Stimulated activated CD4-positive, alpha-beta T cell treated with anti-CD3 and anti-CD28 coated beads, Interleukin-15, amount 100 ng/mL, for 24 hours (primary cell): ENCODE results near the gene FBXL4.

Source experiments
- DNase-seq: peaks from one replicate; pipeline ENCODE4 v3.0.0-alpha.2; 2020

Gene FBXL4

DNA sequence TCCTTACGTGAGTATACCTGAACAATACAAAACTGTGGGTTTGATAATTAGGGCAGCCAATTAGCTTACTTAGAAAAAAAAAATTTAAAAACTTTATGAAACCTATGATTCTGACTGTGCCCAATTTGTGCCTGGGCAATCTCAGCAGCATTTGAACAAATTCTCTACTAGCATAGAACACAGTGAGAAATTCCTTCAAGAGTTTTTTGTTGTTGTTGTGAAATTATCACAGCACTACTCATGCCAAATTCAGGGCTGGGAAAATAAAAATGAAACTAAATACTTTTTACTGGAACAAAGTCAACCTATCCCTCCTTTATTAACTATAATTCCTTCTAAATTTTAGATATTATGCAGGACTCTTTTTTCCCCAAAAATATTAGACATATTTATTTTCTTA is 70.5 kb downstream of the FBXL4 start:
- DNase-seq, result no peak

DNA sequence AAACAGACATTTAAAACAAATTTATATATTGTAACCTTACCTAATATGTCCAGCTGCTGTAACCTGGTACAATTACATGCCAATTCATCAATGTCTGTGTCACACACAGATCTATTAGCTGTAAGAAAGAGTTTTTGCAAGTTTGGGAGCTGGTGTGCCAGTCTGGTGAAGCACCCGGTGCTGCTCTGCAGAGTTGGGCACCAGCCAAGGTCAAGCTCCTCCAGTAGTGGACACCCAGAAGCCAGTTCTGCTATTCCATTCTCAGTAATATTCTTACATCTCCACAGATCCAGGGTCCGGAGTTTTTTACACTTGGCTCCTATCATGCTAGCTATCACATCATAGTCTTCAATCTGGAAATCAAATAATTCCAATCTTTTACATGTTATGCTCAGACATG is 72.4 kb downstream of the FBXL4 start:
- no peak for DNase-seq

DNA sequence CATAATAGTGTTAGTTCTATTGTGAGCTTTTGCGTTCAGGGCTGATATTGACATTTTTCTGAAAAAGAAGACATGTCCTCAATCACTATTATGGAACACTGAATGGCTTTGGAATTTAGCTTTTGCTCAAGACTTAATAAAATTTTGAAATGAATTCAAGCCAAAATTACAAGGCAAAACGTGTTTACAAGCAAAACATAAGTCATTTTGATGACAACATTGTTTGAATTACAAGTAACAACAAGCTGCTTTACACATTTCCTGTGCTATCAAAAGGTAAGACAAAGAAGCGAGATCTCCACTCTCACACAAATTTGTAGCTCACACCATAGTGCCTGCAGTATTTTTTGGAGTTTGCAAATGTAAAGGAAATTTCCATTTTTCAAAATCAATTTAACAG is 75.9 kb downstream of the FBXL4 start:
- no peak for DNase-seq

DNA sequence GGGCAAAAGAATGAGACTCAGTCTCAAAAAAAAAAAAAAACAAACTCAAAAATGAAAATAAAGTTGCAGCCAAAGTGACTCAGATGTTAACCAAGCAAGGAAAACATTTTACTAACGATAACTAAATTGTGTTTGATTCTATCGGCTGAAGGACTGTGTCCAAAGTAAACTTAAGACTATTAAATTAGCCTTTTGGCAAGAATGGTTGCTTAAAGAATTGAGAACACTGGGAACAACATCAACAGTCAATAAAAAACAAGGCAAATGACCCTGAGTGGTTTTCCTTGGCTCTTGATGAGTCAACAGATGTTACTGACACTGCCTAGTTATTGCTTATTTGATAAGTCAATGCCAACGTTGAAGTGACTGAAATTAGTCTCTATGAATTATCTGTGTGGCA is 76.7 kb downstream of the FBXL4 start:
- no peak for DNase-seq

DNA sequence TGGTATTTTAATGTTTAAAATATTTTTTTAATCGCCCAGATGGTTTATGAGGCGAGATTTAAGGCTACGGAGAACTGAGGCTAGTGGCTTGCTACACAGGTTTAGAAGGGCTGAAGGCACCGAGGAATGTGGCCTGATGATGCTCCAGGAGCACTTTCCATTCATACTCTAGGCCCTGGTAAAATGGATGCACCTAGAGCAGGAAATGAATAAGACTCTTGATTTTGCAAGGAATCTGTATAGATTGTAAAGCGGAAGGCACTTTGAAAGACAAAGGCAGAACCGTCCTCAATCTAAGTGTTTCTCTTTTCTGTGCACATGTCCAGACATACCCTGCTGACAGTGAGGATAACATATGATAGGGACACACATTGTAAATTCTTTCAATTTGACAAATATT is 83.2 kb downstream of the FBXL4 start:
- DNase-seq, result no peak

DNA sequence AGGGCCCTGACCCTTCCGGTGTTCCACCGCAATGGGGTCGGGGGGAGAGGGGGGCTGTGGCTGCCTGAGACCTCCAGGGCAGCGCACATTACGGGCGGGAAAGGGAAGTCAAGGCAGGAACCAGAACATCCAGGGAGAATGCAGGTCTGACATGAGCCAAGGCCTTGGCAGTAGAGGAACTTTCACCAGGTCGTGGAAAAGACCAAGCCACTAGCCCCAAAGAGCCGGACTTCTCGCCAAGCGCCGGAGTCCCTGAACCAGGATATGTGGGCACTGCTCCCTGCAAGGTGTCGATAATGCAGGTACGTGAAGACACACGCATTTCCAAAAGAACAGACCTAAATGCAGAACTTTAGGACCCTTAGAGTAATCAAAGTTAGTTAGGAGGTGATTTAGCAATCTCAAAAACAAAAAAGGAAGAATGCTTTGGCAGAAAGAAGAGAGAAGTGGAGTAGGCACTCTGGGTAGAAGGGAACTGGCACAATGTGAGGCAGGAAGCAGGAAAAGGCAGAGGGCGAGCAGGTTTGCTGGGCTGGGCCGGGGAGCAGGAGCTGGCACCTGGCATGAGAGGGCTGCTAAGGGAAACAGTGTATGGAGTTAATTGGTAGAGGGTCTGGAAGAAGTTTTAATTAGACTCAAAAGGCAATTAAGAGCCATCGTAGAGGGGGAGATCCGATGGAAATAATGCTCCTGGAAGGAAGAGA is 99.1 kb downstream of the FBXL4 start:
- no peak for DNase-seq

DNA sequence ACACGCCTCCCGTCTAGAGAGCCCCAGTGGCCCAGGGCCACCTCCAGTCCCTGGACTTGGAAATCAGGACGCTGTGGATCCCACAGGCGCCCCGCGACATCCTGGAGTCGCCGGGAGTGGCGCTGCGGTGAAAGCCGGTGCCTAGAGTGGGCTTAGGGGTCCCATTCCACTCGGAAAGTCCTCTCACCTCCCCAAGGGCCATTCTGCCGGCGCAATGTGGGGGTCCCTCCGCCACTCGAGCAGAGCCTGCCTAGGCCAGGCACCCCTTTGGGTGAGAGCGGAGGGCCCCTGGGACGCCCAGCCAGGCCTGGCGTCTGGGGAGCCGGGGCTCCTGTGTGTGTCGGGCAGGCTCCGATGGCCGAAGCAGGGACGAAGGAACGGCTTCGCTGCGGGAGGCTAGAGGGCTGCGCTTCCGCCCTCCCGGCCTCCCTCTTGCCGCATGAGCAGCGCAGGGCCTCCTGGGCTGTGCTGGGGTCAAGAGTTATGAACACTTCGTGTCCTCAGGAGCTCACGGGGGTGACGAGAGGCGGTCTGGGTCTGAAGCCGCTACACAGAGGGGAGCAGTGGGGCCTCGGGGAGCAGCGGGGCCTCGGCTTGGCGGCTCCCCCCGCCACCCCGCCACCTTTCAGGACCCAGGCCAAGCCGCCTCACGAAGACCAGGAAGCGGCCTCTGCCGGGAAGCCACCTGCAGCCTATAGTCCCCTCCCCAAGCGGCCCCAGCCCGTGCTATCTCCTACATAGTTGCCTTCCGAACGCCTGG is 99.8 kb downstream of the FBXL4 start:
- DNase-seq, result peak; percentile 6

DNA sequence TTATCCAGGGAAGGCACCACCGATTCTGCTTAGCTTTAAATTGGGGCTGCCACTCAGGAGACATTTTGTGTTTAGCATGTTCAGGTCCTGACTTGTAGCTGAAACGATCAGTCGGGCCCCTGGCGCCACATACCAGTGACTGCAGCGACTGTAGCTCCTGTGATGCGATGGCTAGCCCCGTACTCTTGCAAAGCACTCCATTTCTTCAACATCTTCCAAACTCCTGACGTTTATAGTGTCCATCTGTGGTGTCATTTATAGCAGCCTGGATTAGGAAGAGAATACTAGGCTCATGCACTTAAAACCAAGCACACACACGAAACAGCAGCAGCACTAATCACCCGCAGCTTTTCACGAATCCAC is 100.3 kb downstream of the FBXL4 start:
- DNase-seq, result no peak

DNA sequence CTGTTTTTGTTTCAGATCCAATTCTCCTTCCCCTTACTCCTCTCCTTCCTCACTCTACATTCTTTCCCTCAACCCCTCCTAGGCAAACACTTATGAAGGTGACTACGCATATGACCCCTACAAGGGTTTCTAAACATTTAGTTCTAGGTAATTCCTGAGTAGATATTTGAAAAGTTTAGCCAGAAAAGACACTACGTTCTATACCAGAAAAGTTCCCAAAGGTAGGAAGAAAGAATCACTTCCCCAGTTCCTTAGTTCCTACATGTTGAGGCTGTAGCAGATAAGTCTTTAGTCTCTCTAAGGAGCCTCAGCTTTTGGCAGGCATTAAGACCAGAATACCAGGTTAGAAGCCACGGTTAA is 101.7 kb downstream of the FBXL4 start:
- no peak for DNase-seq

DNA sequence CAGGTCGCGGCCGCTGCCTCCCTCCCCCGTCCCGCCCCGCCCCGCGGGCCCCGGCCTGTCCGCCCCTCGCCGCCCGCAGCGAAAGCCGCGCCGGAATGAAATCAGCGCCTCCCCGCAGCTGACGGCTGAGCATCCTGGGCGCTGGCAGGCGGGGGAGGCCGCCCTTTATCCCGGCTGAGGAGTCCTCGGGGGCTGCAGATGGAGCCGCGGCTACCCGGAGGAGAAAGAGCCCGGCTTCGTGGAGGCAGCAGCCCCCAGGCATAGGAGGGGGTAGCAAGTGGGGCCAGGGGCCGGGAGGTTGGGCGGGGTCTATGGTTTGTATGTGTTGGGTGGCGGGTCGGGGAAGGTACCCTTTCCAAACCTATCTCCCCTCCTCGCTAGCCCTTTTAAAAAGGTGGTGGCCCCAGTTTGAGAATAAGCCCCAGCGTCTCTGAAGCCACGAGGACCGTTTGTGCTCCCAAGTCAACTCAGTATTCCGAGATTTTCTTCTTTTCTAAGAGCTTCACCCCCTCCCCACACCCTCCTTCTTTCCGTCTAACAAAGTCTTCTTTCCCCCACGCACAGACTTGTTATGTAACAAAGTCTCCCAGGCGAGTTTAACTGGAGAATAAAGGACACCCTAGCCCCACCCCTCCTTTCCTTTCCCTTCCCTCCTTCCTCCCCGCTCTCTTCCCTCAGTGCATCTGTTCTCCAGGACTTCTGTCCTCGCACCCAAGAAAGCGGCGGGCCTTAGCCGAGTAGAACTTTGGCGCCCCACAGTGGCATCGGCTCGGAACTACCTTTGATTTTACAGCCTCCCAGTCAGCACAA is 102.3 kb downstream of the FBXL4 start:
- peak; percentile 80 for DNase-seq

DNA sequence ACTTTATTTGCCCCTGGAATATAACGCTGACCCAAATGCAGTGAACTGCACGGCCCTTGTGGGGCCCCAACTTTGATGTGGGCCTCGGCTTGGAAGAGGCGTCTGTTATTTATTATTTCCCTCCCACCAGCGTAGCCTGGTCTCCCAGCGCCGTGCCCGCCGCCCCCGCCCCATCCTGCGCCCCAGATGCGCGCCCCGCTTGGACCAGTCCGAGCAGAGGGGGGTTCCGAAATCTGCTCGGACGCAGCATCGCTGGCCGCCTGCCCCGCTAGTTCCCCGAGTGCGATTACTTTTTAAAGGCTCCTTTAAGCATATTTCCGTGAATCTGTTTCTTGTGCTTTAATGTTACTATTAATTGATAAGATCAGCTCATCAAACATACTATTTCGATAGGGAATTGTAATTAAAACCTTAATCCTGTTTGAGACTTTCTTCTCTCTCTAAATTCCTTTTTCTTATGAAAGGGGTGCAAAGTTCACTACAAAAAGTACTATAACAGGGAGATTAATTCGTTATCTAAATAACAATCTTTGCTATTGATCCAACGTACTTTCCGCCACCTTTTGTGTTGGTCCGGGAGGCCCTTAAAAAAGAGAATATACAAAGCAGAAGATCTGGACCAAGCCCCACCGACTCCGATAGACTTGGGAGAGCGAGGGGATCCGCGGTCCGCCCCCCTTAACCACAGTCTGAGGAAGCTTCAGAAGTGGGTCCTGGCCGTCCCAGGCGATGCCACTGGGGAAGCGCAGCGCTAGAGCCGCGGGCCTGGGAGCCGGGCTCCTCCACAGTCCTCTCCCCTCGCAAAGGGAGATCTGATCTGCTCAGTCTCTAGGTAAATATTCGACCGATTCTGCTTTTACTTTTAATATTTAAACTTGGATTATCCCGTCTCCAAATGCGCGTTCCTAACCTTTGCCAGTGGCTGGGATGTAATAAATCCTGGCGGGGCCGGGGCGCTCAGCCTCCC is 103.2 kb downstream of the FBXL4 start:
- no peak for DNase-seq

DNA sequence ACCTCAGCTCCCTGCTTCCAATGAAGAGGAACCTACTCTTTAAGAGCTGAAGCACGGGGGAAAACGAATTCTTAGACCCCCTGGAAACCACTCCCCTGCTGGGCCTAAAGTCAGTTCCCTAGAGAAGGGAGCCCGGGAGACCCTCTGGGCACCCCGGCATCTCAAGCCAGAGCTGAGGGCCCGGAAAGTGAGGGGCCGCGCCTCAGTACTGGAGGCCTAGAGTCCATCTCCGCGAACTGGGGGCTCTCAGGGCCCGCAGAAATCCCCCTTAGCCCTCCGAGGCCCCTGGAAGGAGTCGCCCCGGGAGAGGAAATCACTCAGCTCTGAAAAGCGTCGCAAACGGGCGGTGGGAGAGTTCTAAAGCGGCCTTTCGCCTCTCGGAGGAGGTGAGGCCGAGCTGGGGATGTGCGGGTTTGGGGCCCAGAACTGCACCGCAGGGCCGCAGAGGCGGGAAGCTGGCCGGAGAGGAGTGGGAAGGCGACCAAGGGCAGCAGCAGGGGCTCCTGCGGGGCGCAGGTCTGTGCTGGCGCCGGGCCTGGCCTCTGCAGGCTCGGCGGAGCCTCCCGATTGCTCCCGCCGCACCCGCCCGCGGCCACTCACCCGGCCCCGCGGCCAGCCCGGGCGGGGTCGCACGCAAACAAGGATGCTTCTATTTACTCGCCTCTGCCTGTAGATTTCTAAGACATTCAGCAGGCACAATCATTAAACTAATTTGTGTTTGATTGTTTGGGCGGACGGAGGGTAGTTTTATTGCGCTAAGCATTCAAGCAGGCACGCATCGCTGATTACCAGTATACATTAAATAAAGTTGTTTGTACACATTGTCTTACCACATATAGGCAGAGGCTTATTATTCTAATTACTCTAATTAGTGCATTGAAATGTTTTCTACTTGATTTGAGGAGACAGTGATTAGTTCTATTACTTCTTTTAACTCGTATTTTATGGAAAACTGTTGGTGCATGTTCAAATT is 104.2 kb downstream of the FBXL4 start:
- DNase-seq, result peak; percentile 6

DNA sequence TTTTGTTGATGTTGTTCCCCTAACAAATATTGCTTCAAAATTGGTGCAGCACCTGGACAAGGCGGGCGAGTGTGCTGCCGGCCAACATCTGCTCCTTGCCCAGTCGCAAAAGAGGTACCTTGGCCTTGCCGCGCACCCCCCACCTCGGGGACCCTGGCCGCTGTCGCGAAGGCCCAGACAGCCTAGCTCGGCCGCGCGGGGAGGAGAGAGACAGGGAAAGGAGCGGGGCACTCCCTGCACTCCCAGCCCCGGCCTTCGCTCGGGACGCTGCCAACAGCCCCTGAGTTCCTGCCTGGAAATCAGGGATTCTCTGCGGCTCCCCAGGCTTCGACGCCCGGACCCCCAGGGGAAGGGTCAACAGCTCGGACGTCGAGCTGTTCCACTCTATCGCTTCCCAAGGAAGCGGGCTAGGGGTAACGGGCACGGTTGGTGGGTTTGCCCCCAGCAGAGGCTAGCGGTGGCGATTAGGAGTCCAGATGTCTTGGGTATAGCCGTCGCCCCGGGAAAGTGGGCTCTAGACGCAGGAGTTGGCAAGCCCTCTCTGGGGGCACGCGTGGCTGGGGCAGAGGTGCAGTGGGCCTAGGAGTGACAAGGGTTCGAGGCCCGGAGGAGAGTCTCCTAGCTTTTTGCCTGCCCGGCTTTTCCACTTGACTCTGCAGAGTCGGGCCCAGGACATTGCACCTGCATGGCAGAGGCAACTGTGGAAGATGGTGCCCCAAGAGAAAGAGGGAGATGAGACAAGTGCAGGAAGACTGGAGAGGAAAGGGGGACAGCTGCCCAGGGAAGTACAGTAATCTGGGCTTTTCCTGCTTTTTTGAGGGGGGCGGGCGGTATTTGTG is 105.2 kb downstream of the FBXL4 start:
- DNase-seq, result no peak

DNA sequence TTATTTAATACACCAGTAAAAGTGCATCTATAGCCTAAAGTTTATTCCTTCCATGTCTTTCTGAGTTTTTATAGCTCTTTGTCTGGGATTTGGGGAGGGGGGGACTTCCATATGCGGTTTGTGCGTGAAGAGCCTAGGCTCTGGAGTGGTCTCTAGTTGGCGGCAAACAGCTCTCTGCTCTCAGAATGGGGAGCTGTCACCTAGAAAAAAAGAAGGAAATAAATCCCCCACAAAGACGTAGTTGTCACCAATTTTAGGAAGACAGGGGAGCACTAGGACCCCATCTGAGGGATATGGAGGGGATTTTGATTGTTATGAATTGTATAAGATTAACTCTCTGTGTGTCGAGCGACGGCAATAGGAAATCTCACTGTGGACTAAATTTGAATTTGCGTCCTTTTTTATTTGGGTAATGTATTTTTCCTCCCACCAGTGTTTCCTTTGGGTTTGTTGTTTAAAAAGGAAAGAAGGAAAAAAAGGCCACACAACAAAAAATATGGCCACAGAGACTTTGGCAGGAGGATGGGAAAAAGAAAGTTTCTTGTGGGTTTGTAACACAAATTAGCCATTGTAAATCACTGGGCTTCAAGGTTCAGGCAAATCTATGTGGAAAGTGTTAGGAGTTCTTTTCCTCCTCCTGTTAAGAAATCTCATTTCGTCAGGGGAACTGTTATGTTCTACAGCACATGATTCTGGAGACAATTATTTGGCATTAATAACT is 106.0 kb downstream of the FBXL4 start:
- no peak for DNase-seq

DNA sequence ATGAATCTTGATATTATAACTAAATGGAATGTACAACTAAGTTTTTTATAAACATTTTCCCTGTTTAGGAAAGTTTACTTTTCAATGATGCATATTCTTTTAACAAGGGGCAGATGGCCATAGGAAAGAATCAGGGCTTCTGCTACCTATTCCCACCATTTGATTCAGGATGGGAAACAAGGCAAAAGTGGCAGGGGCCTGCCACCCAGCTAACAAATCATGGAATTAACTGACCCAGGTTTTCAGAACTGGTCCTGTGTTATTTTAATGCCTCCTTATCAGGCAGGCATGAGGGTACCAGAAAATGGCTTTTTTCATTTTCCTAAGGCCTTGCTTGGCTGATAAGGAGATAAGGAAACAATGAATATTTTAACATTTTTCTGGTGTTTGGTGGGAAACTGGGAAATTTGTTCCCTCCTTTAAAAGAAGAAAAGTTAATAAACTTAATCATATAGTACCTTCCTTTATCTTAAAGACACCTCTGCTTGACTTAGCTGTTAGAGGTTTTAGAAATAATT is 106.7 kb downstream of the FBXL4 start:
- DNase-seq, result no peak

DNA sequence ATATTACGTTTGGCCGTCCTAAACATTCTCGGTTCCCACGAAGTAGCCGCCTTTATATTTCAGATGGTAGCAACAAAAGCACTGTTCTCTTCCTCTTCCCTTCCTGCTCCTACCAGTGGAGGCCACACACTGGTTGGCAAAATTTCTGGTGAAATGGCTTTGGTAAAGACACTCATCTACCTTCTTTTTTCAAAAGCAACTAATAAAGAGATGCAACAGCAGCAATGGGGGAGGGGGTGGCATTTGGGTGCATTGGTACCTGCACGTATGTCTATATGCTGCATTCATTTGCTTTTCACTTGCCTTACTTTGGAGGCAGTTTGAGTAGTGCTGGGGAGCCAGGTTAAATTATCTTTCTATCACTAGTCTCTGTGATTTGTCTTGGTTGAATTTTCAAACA is 107.4 kb downstream of the FBXL4 start:
- DNase-seq, result no peak

DNA sequence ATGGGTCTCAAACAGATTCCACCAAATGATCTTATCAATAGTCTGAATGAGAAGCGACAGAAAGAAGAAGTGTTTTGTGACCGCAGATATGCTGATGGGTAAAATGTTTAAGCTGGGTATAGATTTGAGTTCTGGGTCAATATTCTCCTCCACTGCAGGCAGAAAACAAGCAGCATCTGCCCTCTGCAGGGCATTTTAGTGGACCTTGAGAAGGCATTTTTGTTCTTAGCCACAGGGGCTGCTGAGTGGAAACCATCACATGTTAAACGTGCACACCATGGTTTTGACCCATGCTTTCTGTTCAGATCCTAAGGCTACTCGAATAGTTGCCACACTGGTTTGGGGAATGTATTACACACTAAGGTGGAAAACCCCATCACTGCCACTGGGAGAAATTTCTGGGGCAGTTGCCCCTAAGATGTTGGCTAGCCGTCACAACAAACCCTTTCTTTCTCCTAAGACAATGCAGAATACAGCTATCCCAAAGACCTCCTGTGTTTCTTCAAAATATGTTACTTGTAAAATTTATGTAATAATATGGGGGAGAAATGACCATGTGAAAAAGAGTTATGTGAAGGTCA is 107.9 kb downstream of the FBXL4 start:
- no peak for DNase-seq

DNA sequence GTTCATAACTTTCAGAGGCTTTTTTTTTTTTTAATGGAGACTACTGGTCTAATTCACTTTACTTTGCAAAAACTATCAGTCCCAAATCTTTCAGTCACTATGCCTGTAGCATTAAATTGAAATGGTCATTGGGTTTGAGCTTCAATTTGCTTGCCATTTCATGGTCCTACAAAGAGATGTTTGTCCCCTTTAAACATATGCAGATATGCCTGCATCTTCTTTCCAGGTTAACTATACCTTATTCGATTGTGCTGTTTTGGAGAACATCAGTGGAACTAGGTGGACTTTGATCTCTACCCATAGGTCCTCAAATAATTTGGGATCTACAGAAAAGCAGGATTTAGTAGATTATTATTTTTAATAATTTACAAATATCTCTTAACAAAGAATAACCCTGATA is 108.8 kb downstream of the FBXL4 start:
- DNase-seq, result no peak

DNA sequence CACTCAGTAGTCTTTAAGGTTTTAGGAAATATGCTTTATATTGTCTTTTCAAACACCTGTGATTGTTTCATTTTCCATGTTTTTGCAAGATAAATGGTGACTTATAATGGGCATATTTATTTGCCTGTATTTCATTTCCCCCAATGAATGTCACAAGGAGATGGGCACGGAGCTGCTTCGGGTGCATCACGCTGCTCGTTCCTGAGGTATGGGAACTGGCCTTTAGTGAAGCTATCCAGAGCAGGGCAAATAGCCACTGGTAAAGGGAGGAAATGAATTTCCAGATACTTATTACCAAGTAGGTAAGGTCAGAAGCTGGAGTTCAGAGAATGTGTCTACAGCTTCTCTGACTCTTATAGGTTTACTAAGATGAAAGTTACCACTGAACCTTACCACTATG is 109.7 kb downstream of the FBXL4 start:
- no peak for DNase-seq
